Liver (tissue), 2 donors: ENCODE measurements around the gene GPR68.

ENCODE experiments used
- RAD21 ChIP-seq, 2 donors: IDR thresholded peaks; 2 replicates each; pipeline ENCODE4 v1.6.1; 2016; ENCODE audit warnings: antibody characterized with exemption in 2 of 2, mild to moderate bottlenecking in 2 of 2
- REST ChIP-seq: IDR thresholded peaks from 2 replicates; pipeline ENCODE4 v1.6.1; 2016; ENCODE audit warnings: antibody characterized with exemption, mild to moderate bottlenecking
- YY1 ChIP-seq: IDR thresholded peaks from 2 replicates; pipeline ENCODE4 v1.6.1; 2016; ENCODE audit warnings: antibody characterized with exemption, mild to moderate bottlenecking
- TF ChIP-seq, protein P1 (sequence below): IDR thresholded peaks from 2 replicates; pipeline ENCODE4 v1.6.1; 2016; ENCODE audit warnings: antibody characterized with exemption
- donor health status: healthy.

DNA sequence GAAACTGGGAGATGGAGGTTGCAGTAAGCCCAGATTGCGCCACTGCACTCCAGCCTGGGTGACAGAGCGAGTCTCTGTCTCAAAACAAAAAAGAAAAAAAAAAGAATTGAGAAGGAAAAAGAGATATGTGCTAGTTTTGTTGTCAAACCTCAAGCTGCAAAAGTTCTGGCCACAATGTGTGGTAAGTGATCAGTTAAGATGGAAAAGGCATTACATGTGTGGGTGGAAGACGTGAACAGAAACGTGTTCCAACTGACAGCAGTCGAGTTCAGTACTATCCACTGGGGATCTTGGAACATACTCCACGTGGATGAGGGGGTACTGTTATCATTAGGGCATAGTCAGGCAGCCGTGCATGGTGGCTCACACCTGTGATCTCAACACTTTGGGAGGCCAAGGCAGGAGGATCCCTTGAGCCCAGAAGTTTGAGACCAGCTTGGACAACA is 17.3 kb downstream of the GPR68 start:
- TF ChIP-seq REST (no peak), RAD21 (IDR thresholded peaks at IDR 0.05) (no peak), YY1 (no peak)
- TF ChIP-seq, protein P1, sequence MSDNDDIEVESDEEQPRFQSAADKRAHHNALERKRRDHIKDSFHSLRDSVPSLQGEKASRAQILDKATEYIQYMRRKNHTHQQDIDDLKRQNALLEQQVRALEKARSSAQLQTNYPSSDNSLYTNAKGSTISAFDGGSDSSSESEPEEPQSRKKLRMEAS, result no peak
